HCT116 (cell line): Measurements from ENCODE around the gene PRKAA1. TPM values are rescaled to one million over a fixed set of nuclear protein-coding genes. Genes with fewer than 3 reads are reported as not detected.
A peak's percentile ranks its signal among the peaks of the same experiment; 100 is the strongest.

ENCODE experiments used
- ATAC-seq: fragments of 200-7000 bp; cut with Tn5 transposase; 2 replicates; pipeline ENCODE4 v1.9.1; 2020; ENCODE audit warnings: mild to moderate bottlenecking, moderate library complexity
- BruUV-seq: library from RNA; stranded (reverse); fragments of 400-500 nt; replicated peaks from 2 replicates; lab custom pipeline; 2021; lab: Mats Ljungman, UMichigan
- CTCF ChIA-PET: fragments of 300-600 bp; sonication (Branson Sonifier 250); formaldehyde crosslinking; loops from one replicate; lab custom pipeline; 2021; ENCODE audit warnings: antibody characterized with exemption; lab: Charles Lee
- POLR2A ChIA-PET: fragments of 300-600, 350-600 bp; sonication (Branson Sonifier 250); formaldehyde crosslinking; loops from one replicate; lab custom pipeline; 2021; ENCODE audit warnings: antibody characterized with exemption; lab: Charles Lee
- RAD21 ChIA-PET, 2 experiments: fragments of 300-600 bp; sonication (Branson Sonifier 250); formaldehyde crosslinking; loops; one replicate each; lab custom pipeline; 2023; ENCODE audit warnings: low total read pairs in 2 of 2; ENCODE audit not compliant: uncharacterized antibody in 2 of 2, unreplicated experiment in 2 of 2, low non-redundant PET in 1 of 2; lab: Charles Lee
- DNase-seq: peaks from one replicate; pipeline ENCODE4 v3.0.0-alpha.2; 2010; ENCODE audit warnings: low read depth, low spot score
- H2AFZ ChIP-seq: fragments of 200-600 bp; shearing (Covaris generic), sonication (generic); 2 replicates; pipeline ENCODE4 v1.6.1; 2017; ENCODE audit warnings: low read depth, mixed run types, mixed read lengths, antibody characterized with exemption, low read length; ENCODE audit not compliant: poor library complexity, severe bottlenecking
- H3K27ac ChIP-seq: 2 replicates; pipeline ENCODE4 v1.5.1; 2012; ENCODE audit warnings: low read depth, low read length
- H3K27me3 ChIP-seq: fragments of 200-600 bp; sonication (generic); 2 replicates; pipeline ENCODE4 v1.6.1; 2016; ENCODE audit warnings: mixed run types, low read length, mixed read lengths; ENCODE audit not compliant: insufficient read depth
- H3K36me3 ChIP-seq, 2 experiments: fragments of 200-500 bp in 1 of 2; fragments of 200-600 bp in 1 of 2; sonication (Bioruptor generic) in 1 of 2; sonication (generic) in 1 of 2; 2 replicates each; pipeline versions ENCODE4 v1.5.1 to v1.6.1; 2014 to 2016; ENCODE audit warnings: low read length in 2 of 2, inconsistent platforms in 1 of 2, mixed read lengths in 1 of 2, mixed run types in 1 of 2; ENCODE audit not compliant: insufficient read depth in 2 of 2, control insufficient read depth in 1 of 2
- H3K4me1 ChIP-seq, 2 experiments: fragments of 200-600 bp in 1 of 2; sonication (generic) in 1 of 2; 2 replicates each; pipeline versions ENCODE4 v1.5.1 to v1.6.1; 2012 to 2017; ENCODE audit warnings: low read length in 2 of 2, inconsistent platforms in 1 of 2, mild to moderate bottlenecking in 1 of 2, mixed read lengths in 1 of 2, mixed run types in 1 of 2, moderate library complexity in 1 of 2; ENCODE audit not compliant: insufficient read depth in 2 of 2, control insufficient read depth in 1 of 2
- H3K4me2 ChIP-seq: fragments of 200-600 bp; sonication (generic); 2 replicates; pipeline ENCODE4 v1.6.1; 2017; ENCODE audit warnings: mixed run types, low read length, mixed read lengths
- H3K4me3 ChIP-seq, 2 experiments: fragments of 200-600 bp in 1 of 2; sonication (generic) in 1 of 2; replicated peaks in 1 of 2; 2 replicates each; pipeline ENCODE4 v1.5.1; 2011 to 2016; ENCODE audit warnings: low read length in 2 of 2, control low read depth in 1 of 2, low read depth in 1 of 2, mild to moderate bottlenecking in 1 of 2, mixed read lengths in 1 of 2, mixed run types in 1 of 2
- H3K79me2 ChIP-seq: fragments of 200-600 bp; sonication (generic); 2 replicates; pipeline ENCODE4 v1.6.1; 2017; ENCODE audit warnings: mild to moderate bottlenecking, mixed run types, low read length, moderate library complexity, mixed read lengths; ENCODE audit not compliant: insufficient read depth
- H3K9ac ChIP-seq: fragments of 200-600 bp; sonication (generic); 2 replicates; pipeline ENCODE4 v1.6.1; 2016; ENCODE audit warnings: low read length, mixed read lengths
- H3K9me2 ChIP-seq: fragments of 200-600 bp; sonication (generic), shearing (Covaris generic); 2 replicates; pipeline ENCODE4 v1.6.1; 2017; ENCODE audit warnings: mixed run types, mild to moderate bottlenecking, moderate library complexity; ENCODE audit not compliant: insufficient read depth
- H3K9me3 ChIP-seq, 2 experiments: fragments of 200-500 bp in 1 of 2; fragments of 200-600 bp in 1 of 2; sonication (Bioruptor generic) in 1 of 2; sonication (generic) in 1 of 2; 2 replicates each; pipeline ENCODE4 v1.6.1; 2014 to 2017; ENCODE audit warnings: low read length in 2 of 2, mixed read lengths in 2 of 2, inconsistent platforms in 1 of 2, low read depth in 1 of 2, mild to moderate bottlenecking in 1 of 2, mixed run types in 1 of 2, moderate library complexity in 1 of 2; ENCODE audit not compliant: control insufficient read depth in 1 of 2, insufficient read depth in 1 of 2
- H4K20me1 ChIP-seq: fragments of 200-600 bp; sonication (generic), shearing (Covaris generic); 2 replicates; pipeline ENCODE4 v1.6.1; 2017; ENCODE audit warnings: mixed run types, mild to moderate bottlenecking, moderate library complexity; ENCODE audit not compliant: insufficient read depth
- ATF3 ChIP-seq: IDR thresholded peaks from 2 replicates; pipeline ENCODE4 v1.6.1; 2012
- CBX3 ChIP-seq: IDR thresholded peaks from 2 replicates; pipeline ENCODE4 v1.6.1; 2012; ENCODE audit warnings: low read depth
- CEBPB ChIP-seq: IDR thresholded peaks from 2 replicates; pipeline ENCODE4 v1.6.1; 2012; ENCODE audit warnings: low read depth
- CTCF ChIP-seq, 3 experiments: fragments of 200-600 bp in 1 of 3; sonication (generic) in 1 of 3; IDR thresholded peaks in 2 of 3; conservative IDR thresholded peaks in 1 of 3; 2 replicates each; pipeline ENCODE4 v1.5.1; 2012 to 2017; ENCODE audit warnings: low read depth in 2 of 3, low read length in 2 of 3, antibody characterized with exemption in 1 of 3, borderline replicate concordance in 1 of 3, control low read depth in 1 of 3, mild to moderate bottlenecking in 1 of 3, mixed read lengths in 1 of 3, mixed run types in 1 of 3, moderate library complexity in 1 of 3; ENCODE audit not compliant: insufficient read depth in 1 of 3
- EGR1 ChIP-seq: IDR thresholded peaks from 2 replicates; pipeline ENCODE4 v1.6.1; 2012; ENCODE audit warnings: low read depth
- ELF1 ChIP-seq: IDR thresholded peaks from 2 replicates; pipeline ENCODE4 v1.6.1; 2012; ENCODE audit warnings: low read depth, borderline replicate concordance
- EZH2 ChIP-seq: fragments of 200-600 bp; sonication (generic); IDR thresholded peaks from 2 replicates; pipeline ENCODE4 v1.6.1; 2017; ENCODE audit warnings: antibody characterized with exemption, mixed run types
- FOSL1 ChIP-seq: IDR thresholded peaks from 2 replicates; pipeline ENCODE4 v1.6.1; 2012; ENCODE audit warnings: low read depth
- JUND ChIP-seq: IDR thresholded peaks from 2 replicates; pipeline ENCODE4 v1.6.1; 2012
- MAX ChIP-seq: IDR thresholded peaks from 2 replicates; pipeline ENCODE4 v1.6.1; 2012
- POLR2A ChIP-seq: IDR thresholded peaks from 2 replicates; pipeline ENCODE4 v1.7.0; 2011; ENCODE audit warnings: borderline replicate concordance; ENCODE audit not compliant: insufficient read depth, insufficient read length; ENCODE audit errors: extremely low read depth
- POLR2AphosphoS5 ChIP-seq: IDR thresholded peaks from 2 replicates; pipeline ENCODE4 v1.6.1; 2011; ENCODE audit warnings: mild to moderate bottlenecking, low read depth, low read length, moderate library complexity
- REST ChIP-seq: IDR thresholded peaks from 2 replicates; pipeline ENCODE4 v1.6.1; 2012; ENCODE audit warnings: low read depth
- SIN3A ChIP-seq: IDR thresholded peaks from 2 replicates; pipeline ENCODE4 v1.6.1; 2012; ENCODE audit warnings: low read depth
- SP1 ChIP-seq: IDR thresholded peaks from 2 replicates; pipeline ENCODE4 v1.6.1; 2012; ENCODE audit warnings: low read depth
- SRF ChIP-seq: IDR thresholded peaks from 2 replicates; pipeline ENCODE4 v1.6.1; 2012; ENCODE audit warnings: low read depth
- TCF7L2 ChIP-seq: IDR thresholded peaks from 2 replicates; pipeline ENCODE4 v1.7.0; 2011; ENCODE audit warnings: borderline replicate concordance, inconsistent platforms; ENCODE audit not compliant: insufficient read depth, insufficient read length; ENCODE audit errors: extremely low read depth
- YY1 ChIP-seq: IDR thresholded peaks from 2 replicates; pipeline ENCODE4 v1.6.1; 2011; ENCODE audit warnings: low read length, low read depth, moderate library complexity, mild to moderate bottlenecking; ENCODE audit not compliant: insufficient replicate concordance; ENCODE audit errors: extremely low read depth
- ZBTB33 ChIP-seq: IDR thresholded peaks from 2 replicates; pipeline ENCODE4 v1.6.1; 2011; ENCODE audit warnings: mild to moderate bottlenecking, low read length, moderate library complexity; ENCODE audit not compliant: insufficient replicate concordance; ENCODE audit errors: extremely low read depth
- ZFX ChIP-seq: fragments of 450-650 bp; IDR thresholded peaks from 2 replicates; pipeline ENCODE4 v1.6.1; 2017
- intact Hi-C: fragments of 100-400 bp; cut with micrococcal nuclease; formaldehyde crosslinking; loops from 2 replicates; pipeline ENCODE4 v1.10.0; 2022
- total RNA-seq: library from RNA; stranded (reverse); gene quantifications from one replicate; pipeline ENCODE4 v1.2.1, GENCODE V29; 2021; ENCODE audit not compliant: unreplicated experiment

PRKAA1 gene
- total RNA-seq, 1 experiment from 2014 or later: 53.5 TPM

GRCh38 chr5:40832345-40832744, 34.2 kb upstream of the PRKAA1 start:
- DNase-seq: no peak
- peaks cover 61% of the 10 kb centered on the region; the same call in 1 of the 2 replicates for H4K20me1 ChIP-seq
- no peak overlapping the region for H3K4me2 ChIP-seq
- H3K36me3 ChIP-seq: peaks cover 60 to 71% of the 10 kb centered on the region in 2 experiments
- H3K4me1 ChIP-seq: peaks cover 7 to 21% of the 10 kb centered on the region in 2 experiments; a peak in 3 of 4 replicates
- no peak overlapping the region for H3K9ac ChIP-seq
- POLR2A ChIA-PET: no interaction called here
- intact Hi-C loops: no loop called here
- RAD21 ChIA-PET: no interaction called here
- BruUV-seq: no TSS peak
- CTCF ChIA-PET: no interaction called here
- no peaks in the 10 kb centered on the region for H3K9me2 ChIP-seq
- ATAC-seq: no peak
- H3K9me3 ChIP-seq: no peaks in the 10 kb centered on the region
- H3K27me3 ChIP-seq: no peaks in the 10 kb centered on the region
- peaks cover 75% of the 10 kb centered on the region for H3K79me2 ChIP-seq
- H3K4me3 ChIP-seq: no peak overlapping the region
- H3K27ac ChIP-seq: peak overlapping the region; percentile 4; the same call in 1 of the 2 replicates
- no peak overlapping the region for H2AFZ ChIP-seq
- TF ChIP-seq EGR1 (no peak), EZH2 (no peak), CBX3 (no peak), CTCF (IDR thresholded peaks at IDR 0.05 in 2 of 3, conservative IDR thresholded peaks at IDR 0.05 in 1 of 3; ENCODE audit: borderline replicate concordance in 1 of 3, insufficient read depth in 1 of 3, low read depth in 2 of 3, low read length in 2 of 3) (no peak), ZFX (no peak), REST (no peak), MAX (no peak), ELF1 (no peak), SP1 (no peak), ZBTB33 (no peak), SRF (no peak), YY1 (no peak), SIN3A (no peak), JUND (no peak), FOSL1 (no peak), POLR2AphosphoS5 (no peak), POLR2A (no peak), ATF3 (no peak), TCF7L2 (no peak), CEBPB (no peak)
